Measurements from ENCODE around the gene SEC31B.

Gene SEC31B

GRCh38 chr10:100528123-100528886, 8.6 kb upstream of the SEC31B start:
- DNase-seq (ENCODE audit: low read depth), result no peak

- DNase-seq (ENCODE audit: low read depth), result no peak
Observed at GRCh38 chr10:100524638-100525037, 5.0 kb upstream of the SEC31B start.

- DNase-seq (ENCODE audit: low read depth), result no peak
Observed at GRCh38 chr10:100524206-100524605, 4.5 kb upstream of the SEC31B start.

GRCh38 chr10:100522945-100523344, 3.3 kb upstream of the SEC31B start:
- peak; percentile 52 for DNase-seq (ENCODE audit: low read depth)

- peak; percentile 56 for DNase-seq (ENCODE audit: low read depth)
Observed at GRCh38 chr10:100522107-100522801, 2.6 kb upstream of the SEC31B start.

GRCh38 chr10:100520811-100521210, 1.1 kb upstream of the SEC31B start:
- DNase-seq (ENCODE audit: low read depth), result peak; percentile 73

GRCh38 chr10:100518761-100519241, 860 bp downstream of the SEC31B start:
- peak; percentile 77 for DNase-seq (ENCODE audit: low read depth)

GRCh38 chr10:100516847-100517246, 2.8 kb downstream of the SEC31B start:
- no peak for DNase-seq (ENCODE audit: low read depth)

GRCh38 chr10:100515612-100516011, 4.0 kb downstream of the SEC31B start:
- no peak for DNase-seq (ENCODE audit: low read depth)

GRCh38 chr10:100510533-100511308, 8.9 kb downstream of the SEC31B start:
- DNase-seq (ENCODE audit: low read depth), result no peak

- no peak for DNase-seq (ENCODE audit: low read depth)
Observed at GRCh38 chr10:100509241-100509840, 10.3 kb downstream of the SEC31B start.

GRCh38 chr10:100508691-100509150, 10.9 kb downstream of the SEC31B start:
- peak; percentile 72 for DNase-seq (ENCODE audit: low read depth)

GRCh38 chr10:100508266-100508665, 11.4 kb downstream of the SEC31B start:
- DNase-seq (ENCODE audit: low read depth), result no peak

GRCh38 chr10:100507357-100507732, 12.3 kb downstream of the SEC31B start:
- DNase-seq (ENCODE audit: low read depth), result no peak

- DNase-seq (ENCODE audit: low read depth), result peak; percentile 90
Observed at GRCh38 chr10:100506596-100507356, 12.9 kb downstream of the SEC31B start.

GRCh38 chr10:100505164-100505563, 14.5 kb downstream of the SEC31B start:
- DNase-seq (ENCODE audit: low read depth), result no peak

GRCh38 chr10:100504096-100504495, 15.6 kb downstream of the SEC31B start:
- no peak for DNase-seq (ENCODE audit: low read depth)

GRCh38 chr10:100502926-100503494, 16.7 kb downstream of the SEC31B start:
- no peak for DNase-seq (ENCODE audit: low read depth)

- DNase-seq (ENCODE audit: low read depth), result no peak
Observed at GRCh38 chr10:100501423-100501822, 18.2 kb downstream of the SEC31B start.

GRCh38 chr10:100498059-100498458, 21.6 kb downstream of the SEC31B start:
- DNase-seq (ENCODE audit: low read depth), result no peak

GRCh38 chr10:100496567-100496966, 23.1 kb downstream of the SEC31B start:
- no peak for DNase-seq (ENCODE audit: low read depth)

Measured in ELR (cell line).